K562 (cell line): Measurements from ENCODE around the gene PPP1CA. TPM values are rescaled to one million over a fixed set of nuclear protein-coding genes. Genes with fewer than 3 reads are reported as not detected.

ENCODE experiments used
- BDP1 ChIP-seq: IDR thresholded peaks from 3 replicates; pipeline ENCODE4 v1.6.1; 2011; ENCODE audit not compliant: insufficient read length, insufficient read depth
- CAMTA2 ChIP-seq: fragments of 250-450 bp; sonication (Bioruptor Pico); conservative IDR thresholded peaks from 2 replicates; pipeline ENCODE4 v1.5.1; 2022
- DMBX1 ChIP-seq: fragments of 250-450 bp; sonication (Bioruptor Pico); IDR thresholded peaks from 2 replicates; pipeline ENCODE4 v1.8.0; 2022; ENCODE audit warnings: inconsistent platforms, mild to moderate bottlenecking, moderate library complexity, borderline replicate concordance
- ESRRA ChIP-seq: fragments of 450-650 bp; IDR thresholded peaks from 2 replicates; pipeline ENCODE4 v1.6.1; 2014; ENCODE audit warnings: low read depth, mild to moderate bottlenecking, moderate library complexity, borderline replicate concordance
- ETV5 ChIP-seq: sonication (generic); formaldehyde crosslinking; IDR thresholded peaks from 2 replicates; pipeline ENCODE4 v1.4.0; 2020; ENCODE audit warnings: low read depth, mild to moderate bottlenecking, missing genetic modification reagents
- KDM4B ChIP-seq, 2 experiments: fragments of 450-650 bp in 1 of 2; sonication (generic) in 1 of 2; IDR thresholded peaks; 2 replicates each; pipeline ENCODE4 v1.6.1; 2016 to 2017; ENCODE audit warnings: borderline replicate concordance in 2 of 2, antibody characterized with exemption in 1 of 2, low read depth in 1 of 2, mild to moderate bottlenecking in 1 of 2
- MED1 ChIP-seq: sonication (generic); formaldehyde crosslinking; IDR thresholded peaks from 2 replicates; pipeline ENCODE4 v1.8.1; 2023; ENCODE audit warnings: missing genetic modification reagents, borderline replicate concordance
- MEIS2 ChIP-seq: fragments of 450-650 bp; IDR thresholded peaks from 2 replicates; pipeline ENCODE4 v1.6.1; 2014; ENCODE audit warnings: mild to moderate bottlenecking; ENCODE audit not compliant: partially characterized antibody
- MTA3 ChIP-seq: fragments of 450-650 bp; formaldehyde crosslinking; IDR thresholded peaks from 2 replicates; pipeline ENCODE4 v1.6.1; 2017; ENCODE audit warnings: mild to moderate bottlenecking, borderline replicate concordance
- NRF1 ChIP-seq, 2 experiments: fragments of 450-650 bp; IDR thresholded peaks in 1 of 2; conservative IDR thresholded peaks in 1 of 2; 2 replicates each; pipeline ENCODE4 v1.6.1; 2014; ENCODE audit warnings: mild to moderate bottlenecking in 2 of 2
- SMARCA5 ChIP-seq: fragments of 450-650 bp; IDR thresholded peaks from 2 replicates; pipeline ENCODE4 v1.6.1; 2016
- SRF ChIP-seq, 2 experiments: fragments of 250-450, 450-650 bp in 1 of 2; sonication (Bioruptor Pico) in 1 of 2; sonication (generic) in 1 of 2; formaldehyde crosslinking; IDR thresholded peaks; 2 replicates each; pipeline versions ENCODE4 v1.5.0 to v1.5.1; 2020 to 2022; ENCODE audit warnings: mild to moderate bottlenecking in 1 of 2, missing genetic modification reagents in 1 of 2
- XRCC3 ChIP-seq: fragments of 450-650 bp; IDR thresholded peaks from 2 replicates; pipeline ENCODE4 v1.6.1; 2017; ENCODE audit warnings: mild to moderate bottlenecking, moderate library complexity
- ZBED1 ChIP-seq: IDR thresholded peaks from 2 replicates; pipeline ENCODE4 v1.6.1; 2014
- ZBTB8A ChIP-seq: fragments of 450-650 bp; IDR thresholded peaks from 2 replicates; pipeline ENCODE4 v1.6.1; 2018; ENCODE audit warnings: mild to moderate bottlenecking, moderate library complexity; ENCODE audit not compliant: partially characterized antibody
- ZKSCAN1 ChIP-seq: fragments of 150-350 bp; IDR thresholded peaks from 2 replicates; pipeline ENCODE4 v1.6.1; 2016; ENCODE audit warnings: low read depth, low read length
- ZNF146 ChIP-seq: IDR thresholded peaks from one replicate; pipeline ENCODE4 v1.6.1; 2018; ENCODE audit warnings: missing compliant biosample characterization; ENCODE audit not compliant: unreplicated experiment
- ZNF184 ChIP-seq: sonication (generic); formaldehyde crosslinking; IDR thresholded peaks from 2 replicates; pipeline ENCODE4 v1.5.0; 2020; ENCODE audit warnings: missing genetic modification reagents
- ZNF699 ChIP-seq: fragments of 250-450 bp; sonication (Bioruptor Pico); IDR thresholded peaks from 2 replicates; pipeline ENCODE4 v1.8.0; 2021; ENCODE audit warnings: mild to moderate bottlenecking, moderate library complexity; ENCODE audit not compliant: insufficient replicate concordance
- ZNF717 ChIP-seq: fragments of 250-450 bp; sonication (Bioruptor Pico); IDR thresholded peaks from 2 replicates; pipeline ENCODE4 v1.5.0; 2021
- polyA plus RNA-seq, 8 experiments: library from polyadenylated mRNA; depleted of rRNA in 4 of 8; stranded (reverse) in 5 of 8; unstranded in 3 of 8; fragments of >200 nt; fragmentation: Nextera tagmentation in 2 of 8; fragmentation: Illumina TruSeq in 1 of 8; extraction: Ambion mirVana in 2 of 8; extraction: Trizol in 1 of 8; gene quantifications; 2 replicates each; pipeline versions ENCODE4 v1.2.1 to v1.2.3, GENCODE V29; 2011 to 2014; ENCODE audit warnings: inconsistent platforms in 1 of 8, missing spikeins in 1 of 8
- total RNA-seq, 7 experiments: library from RNA; depleted of rRNA in 6 of 7; stranded (reverse); fragments of >200 nt in 6 of 7; fragmentation: Illumina TruSeq in 2 of 7; extraction: Trizol in 2 of 7; gene quantifications; 2 replicates each; pipeline versions ENCODE4 v1.2.1 to v1.2.3, GENCODE V29; 2011 to 2021; ENCODE audit warnings: low replicate concordance in 1 of 7
- TF ChIP-seq, protein P1 (sequence below): sonication (generic); formaldehyde crosslinking; IDR thresholded peaks from 2 replicates; pipeline ENCODE4 v1.8.1; 2023; ENCODE audit warnings: mild to moderate bottlenecking, missing genetic modification reagents, moderate library complexity
- TF ChIP-seq, protein P2 (sequence below), 2 experiments: fragments of 450-650 bp; IDR thresholded peaks; 2 replicates each; pipeline ENCODE4 v1.6.1; 2016
- TF ChIP-seq, protein P3 (sequence below): sonication (generic); formaldehyde crosslinking; IDR thresholded peaks from 2 replicates; pipeline ENCODE4 v1.8.0; 2022; ENCODE audit warnings: mild to moderate bottlenecking, missing genetic modification reagents
- TF ChIP-seq, protein P4 (sequence below): fragments of 250-450 bp; sonication (Bioruptor Pico); IDR thresholded peaks from 2 replicates; pipeline ENCODE4 v1.4.0; 2020; ENCODE audit warnings: mild to moderate bottlenecking, moderate library complexity

Gene PPP1CA
- total and polyA plus RNA-seq, 9 of the 15 experiments (the other 6 are each of a cell fraction or from before 2014, with no cell fraction given) = 18.2 to 242 (median 188) TPM

DNA sequence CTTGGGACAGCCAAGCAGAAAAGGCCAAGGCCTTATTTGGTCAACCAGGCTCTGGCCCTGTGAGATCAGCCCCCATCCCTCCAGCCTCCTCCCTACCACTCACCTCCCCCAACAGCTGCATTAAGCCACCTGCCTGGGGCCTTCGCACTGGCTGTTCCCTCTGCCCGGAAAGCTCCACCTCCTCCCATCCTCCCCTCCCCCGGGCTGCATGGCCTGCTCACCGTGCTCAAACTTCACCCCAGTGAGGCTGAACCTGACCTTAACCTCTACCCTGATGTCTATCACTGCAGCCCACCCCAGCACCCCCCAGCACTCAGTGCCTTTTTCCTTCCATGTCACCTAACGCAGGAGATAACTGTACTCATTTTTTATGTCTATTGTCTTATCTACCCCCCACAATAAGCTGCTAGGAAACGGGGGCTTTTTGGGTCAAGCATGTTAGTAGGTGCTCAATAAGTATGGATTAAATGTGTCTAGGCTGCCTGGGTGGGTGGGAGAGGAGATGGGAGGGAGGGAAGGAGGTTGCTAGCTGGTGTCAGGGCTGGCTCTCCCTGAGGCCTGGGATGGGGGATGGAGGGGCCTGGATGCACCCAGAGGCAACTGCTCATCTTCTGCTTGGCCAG is 34.9 kb upstream of the PPP1CA start (continued):
- no peak for TF ChIP-seq CAMTA2 (CRISPR knock-in tag)
- TF ChIP-seq, protein P1, sequence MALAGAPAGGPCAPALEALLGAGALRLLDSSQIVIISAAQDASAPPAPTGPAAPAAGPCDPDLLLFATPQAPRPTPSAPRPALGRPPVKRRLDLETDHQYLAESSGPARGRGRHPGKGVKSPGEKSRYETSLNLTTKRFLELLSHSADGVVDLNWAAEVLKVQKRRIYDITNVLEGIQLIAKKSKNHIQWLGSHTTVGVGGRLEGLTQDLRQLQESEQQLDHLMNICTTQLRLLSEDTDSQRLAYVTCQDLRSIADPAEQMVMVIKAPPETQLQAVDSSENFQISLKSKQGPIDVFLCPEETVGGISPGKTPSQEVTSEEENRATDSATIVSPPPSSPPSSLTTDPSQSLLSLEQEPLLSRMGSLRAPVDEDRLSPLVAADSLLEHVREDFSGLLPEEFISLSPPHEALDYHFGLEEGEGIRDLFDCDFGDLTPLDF (CRISPR knock-in tag) = no peak
- TF ChIP-seq SMARCA5 = no peak
- 0 out of 2 replicates have a peak, but pooled peaks have one; percentile 21 for TF ChIP-seq MTA3
- TF ChIP-seq NRF1 (conservative IDR thresholded peaks at IDR 0.05 in 1 of 2, IDR thresholded peaks at IDR 0.05 in 1 of 2) = no peak
- TF ChIP-seq XRCC3 = no peak
- TF ChIP-seq, protein P2, sequence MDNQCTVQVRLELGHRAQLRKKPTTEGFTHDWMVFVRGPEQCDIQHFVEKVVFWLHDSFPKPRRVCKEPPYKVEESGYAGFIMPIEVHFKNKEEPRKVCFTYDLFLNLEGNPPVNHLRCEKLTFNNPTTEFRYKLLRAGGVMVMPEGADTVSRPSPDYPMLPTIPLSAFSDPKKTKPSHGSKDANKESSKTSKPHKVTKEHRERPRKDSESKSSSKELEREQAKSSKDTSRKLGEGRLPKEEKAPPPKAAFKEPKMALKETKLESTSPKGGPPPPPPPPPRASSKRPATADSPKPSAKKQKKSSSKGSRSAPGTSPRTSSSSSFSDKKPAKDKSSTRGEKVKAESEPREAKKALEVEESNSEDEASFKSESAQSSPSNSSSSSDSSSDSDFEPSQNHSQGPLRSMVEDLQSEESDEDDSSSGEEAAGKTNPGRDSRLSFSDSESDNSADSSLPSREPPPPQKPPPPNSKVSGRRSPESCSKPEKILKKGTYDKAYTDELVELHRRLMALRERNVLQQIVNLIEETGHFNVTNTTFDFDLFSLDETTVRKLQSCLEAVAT (IDR thresholded peaks at IDR 0.05) = no peak
- no peak for TF ChIP-seq ZNF146 (CRISPR knock-in tag)
- no peak for TF ChIP-seq ETV5 (CRISPR knock-in tag)
- no peak for TF ChIP-seq MEIS2
- TF ChIP-seq ZBED1 = no peak; the same call in 1 of the 2 replicates
- TF ChIP-seq KDM4B (IDR thresholded peaks at IDR 0.05; ENCODE audit: borderline replicate concordance in 2 of 2, low read depth in 1 of 2) = peak in 1 of 2 experiments; percentile 64; a peak in 1 of 4 replicates
- peak; percentile 33; the same call in 1 of the 2 replicates for TF ChIP-seq ESRRA
- no peak for TF ChIP-seq ZBTB8A
- no peak for TF ChIP-seq MED1 (CRISPR knock-in tag)
- TF ChIP-seq ZNF184 (CRISPR knock-in tag) = no peak
- TF ChIP-seq ZKSCAN1 = no peak
- no peak for TF ChIP-seq DMBX1 (CRISPR knock-in tag)
- no peak for TF ChIP-seq BDP1
- peak; percentile 27 to 90; a peak in 2 of 4 replicates for TF ChIP-seq SRF (CRISPR knock-in tag; IDR thresholded peaks at IDR 0.05)
- TF ChIP-seq, protein P3, sequence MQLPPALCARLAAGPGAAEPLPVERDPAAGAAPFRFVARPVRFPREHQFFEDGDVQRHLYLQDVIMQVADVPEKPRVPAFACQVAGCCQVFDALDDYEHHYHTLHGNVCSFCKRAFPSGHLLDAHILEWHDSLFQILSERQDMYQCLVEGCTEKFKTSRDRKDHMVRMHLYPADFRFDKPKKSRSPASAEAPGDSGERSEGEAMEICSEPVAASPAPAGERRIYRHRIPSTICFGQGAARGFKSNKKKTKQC (CRISPR knock-in tag) = no peak
- TF ChIP-seq ZNF699 = no peak
- TF ChIP-seq, protein P4, sequence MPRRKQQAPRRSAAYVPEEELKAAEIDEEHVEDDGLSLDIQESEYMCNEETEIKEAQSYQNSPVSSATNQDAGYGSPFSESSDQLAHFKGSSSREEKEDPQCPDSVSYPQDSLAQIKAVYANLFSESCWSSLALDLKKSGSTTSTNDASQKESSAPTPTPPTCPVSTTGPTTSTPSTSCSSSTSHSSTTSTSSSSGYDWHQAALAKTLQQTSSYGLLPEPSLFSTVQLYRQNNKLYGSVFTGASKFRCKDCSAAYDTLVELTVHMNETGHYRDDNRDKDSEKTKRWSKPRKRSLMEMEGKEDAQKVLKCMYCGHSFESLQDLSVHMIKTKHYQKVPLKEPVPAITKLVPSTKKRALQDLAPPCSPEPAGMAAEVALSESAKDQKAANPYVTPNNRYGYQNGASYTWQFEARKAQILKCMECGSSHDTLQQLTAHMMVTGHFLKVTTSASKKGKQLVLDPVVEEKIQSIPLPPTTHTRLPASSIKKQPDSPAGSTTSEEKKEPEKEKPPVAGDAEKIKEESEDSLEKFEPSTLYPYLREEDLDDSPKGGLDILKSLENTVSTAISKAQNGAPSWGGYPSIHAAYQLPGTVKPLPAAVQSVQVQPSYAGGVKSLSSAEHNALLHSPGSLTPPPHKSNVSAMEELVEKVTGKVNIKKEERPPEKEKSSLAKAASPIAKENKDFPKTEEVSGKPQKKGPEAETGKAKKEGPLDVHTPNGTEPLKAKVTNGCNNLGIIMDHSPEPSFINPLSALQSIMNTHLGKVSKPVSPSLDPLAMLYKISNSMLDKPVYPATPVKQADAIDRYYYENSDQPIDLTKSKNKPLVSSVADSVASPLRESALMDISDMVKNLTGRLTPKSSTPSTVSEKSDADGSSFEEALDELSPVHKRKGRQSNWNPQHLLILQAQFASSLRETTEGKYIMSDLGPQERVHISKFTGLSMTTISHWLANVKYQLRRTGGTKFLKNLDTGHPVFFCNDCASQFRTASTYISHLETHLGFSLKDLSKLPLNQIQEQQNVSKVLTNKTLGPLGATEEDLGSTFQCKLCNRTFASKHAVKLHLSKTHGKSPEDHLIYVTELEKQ (CRISPR knock-in tag) = no peak
- TF ChIP-seq ZNF717 (CRISPR knock-in tag) = no peak
